ENCODE results near the gene COL4A6.

- TF ChIP-seq CTCF (IDR thresholded peaks at IDR 0.05; ENCODE audit: poor library complexity) (no peak), EZH2 (IDR thresholded peaks at IDR 0.05; ENCODE audit: borderline replicate concordance) (no peak)
Measured at GRCh38 chrX:108316456-108316855, 121.8 kb downstream of the COL4A6 start.

Data from hepatocyte (in vitro differentiated cells).